GM18502 (cell line): ENCODE measurements around the gene SLC6A1.

ENCODE experiments used
- ATAC-seq: cut with Tn5 transposase; IDR thresholded peaks from one replicate; pipeline ENCODE4 v1.9.1; 2021; ENCODE audit warnings: mild to moderate bottlenecking; ENCODE audit not compliant: unreplicated experiment, poor library complexity

The SLC6A1 gene

DNA sequence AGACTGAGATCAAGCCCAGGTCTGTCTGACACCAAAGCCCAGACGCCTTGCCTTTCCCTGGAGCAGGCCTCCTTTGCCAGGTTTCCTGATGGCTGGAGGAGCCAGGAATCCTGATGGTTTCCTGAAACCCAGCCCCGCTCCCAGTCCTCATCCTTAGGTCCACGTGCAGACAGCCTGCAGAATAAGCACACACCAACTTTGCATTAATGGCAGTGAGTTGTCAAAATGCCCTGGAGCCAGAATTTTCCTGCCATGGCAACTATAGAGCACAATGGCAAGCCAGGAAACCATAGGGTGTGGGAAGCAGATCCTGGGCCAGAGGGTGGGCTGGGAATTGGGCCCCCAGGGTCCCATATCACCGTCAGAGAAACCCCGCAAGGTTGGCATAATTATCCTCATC is 94.3 kb downstream of the SLC6A1 start:
- ATAC-seq = no peak

DNA sequence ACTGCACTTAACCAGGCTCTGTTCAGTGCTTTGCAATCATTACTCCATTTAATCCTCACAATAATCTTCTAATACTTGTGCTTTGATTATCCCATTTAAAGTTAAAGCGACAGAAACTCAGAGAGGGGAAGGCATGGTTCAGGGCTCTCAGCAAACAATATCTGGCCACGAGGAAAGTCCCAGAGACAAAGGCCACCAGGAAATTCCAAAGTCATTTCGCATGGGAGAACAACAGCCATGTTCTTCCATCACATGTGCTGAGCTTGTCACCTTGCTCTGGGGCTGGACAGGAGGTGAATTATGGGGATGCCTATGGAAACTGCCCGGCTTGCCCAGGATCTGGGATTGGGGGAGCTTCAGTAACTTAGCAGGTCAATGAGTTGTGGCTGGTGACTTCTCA is 95.5 kb downstream of the SLC6A1 start:
- no peak for ATAC-seq

DNA sequence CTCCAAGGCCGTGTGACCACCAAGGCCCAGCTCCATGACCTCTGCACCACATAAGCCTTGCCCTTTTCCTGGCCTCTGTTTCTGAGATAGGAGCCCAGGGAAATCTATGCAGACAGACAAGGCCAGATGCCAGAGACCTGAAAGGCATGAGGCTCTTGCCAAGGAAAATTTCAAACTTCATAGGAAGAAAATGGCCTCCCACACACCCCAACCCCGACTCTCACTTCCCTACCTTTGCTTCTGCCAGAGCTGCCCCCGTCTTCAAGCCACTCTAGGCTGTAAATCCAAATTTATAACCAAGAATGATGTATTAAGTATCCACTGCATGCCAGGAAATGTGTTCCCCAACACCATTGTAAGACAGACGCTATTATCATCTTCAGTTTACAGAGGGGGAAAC is 96.3 kb downstream of the SLC6A1 start:
- ATAC-seq = no peak
